ENCODE results near the gene CBFA2T3.

Gene CBFA2T3

GRCh38 chr16:88834670-88835069 is 142.3 kb downstream of the CBFA2T3 start:
- Histone ChIP-seq H2AFZ (no peak overlapping the region), H3K27ac (no peak overlapping the region), H3K27me3 (ENCODE audit: control insufficient read depth, insufficient read depth, low read length) (no peaks in the 10 kb centered on the region), H3K4me2 (ENCODE audit: low read length) (no peak overlapping the region), H3K79me2 (no peaks in the 10 kb centered on the region), H3K36me3 (ENCODE audit: control insufficient read depth, insufficient read depth, low read length) (no peaks in the 10 kb centered on the region), H3K9me3 (ENCODE audit: control insufficient read depth, low read length) (no peaks in the 10 kb centered on the region), H3K4me3 (ENCODE audit: low read depth, low read length) (no peak overlapping the region), H3K4me1 (no peaks in the 10 kb centered on the region), H3K9ac (no peak overlapping the region)
- no peak for TF ChIP-seq CTCF (IDR thresholded peaks at IDR 0.05)

- no peaks in the 10 kb centered on the region for H3K4me1 ChIP-seq
- no peak overlapping the region for H3K27ac ChIP-seq
Observed at GRCh38 chr16:88833086-88833485, 143.9 kb downstream of the CBFA2T3 start.

GRCh38 chr16:88831838-88832237 is 145.2 kb downstream of the CBFA2T3 start:
- H3K27ac ChIP-seq = no peak overlapping the region
- no peaks in the 10 kb centered on the region for H3K36me3 ChIP-seq (ENCODE audit: control insufficient read depth, insufficient read depth, low read length)
- H3K9ac ChIP-seq = no peak overlapping the region
- no peak overlapping the region for H2AFZ ChIP-seq
- no peak overlapping the region for H3K4me3 ChIP-seq (ENCODE audit: low read depth, low read length)
- no peak for TF ChIP-seq CTCF (IDR thresholded peaks at IDR 0.05)
- no peaks in the 10 kb centered on the region for H3K27me3 ChIP-seq (ENCODE audit: control insufficient read depth, insufficient read depth, low read length)
- H3K4me2 ChIP-seq (ENCODE audit: low read length) = no peak overlapping the region
- H3K9me3 ChIP-seq (ENCODE audit: control insufficient read depth, low read length) = no peaks in the 10 kb centered on the region
- H3K79me2 ChIP-seq = no peaks in the 10 kb centered on the region
- H3K4me1 ChIP-seq = no peaks in the 10 kb centered on the region

More at GRCh38 chr16:88833086-88833485, 143.9 kb downstream of the CBFA2T3 start:
- Histone ChIP-seq H3K9me3 (ENCODE audit: control insufficient read depth, low read length) (no peaks in the 10 kb centered on the region), H3K4me3 (ENCODE audit: low read depth, low read length) (no peak overlapping the region), H2AFZ (no peak overlapping the region), H3K36me3 (ENCODE audit: control insufficient read depth, insufficient read depth, low read length) (no peaks in the 10 kb centered on the region), H3K79me2 (no peaks in the 10 kb centered on the region), H3K9ac (no peak overlapping the region), H3K27me3 (ENCODE audit: control insufficient read depth, insufficient read depth, low read length) (no peaks in the 10 kb centered on the region), H3K4me2 (ENCODE audit: low read length) (no peak overlapping the region)
- TF ChIP-seq CTCF (IDR thresholded peaks at IDR 0.05) = no peak

GRCh38 chr16:88830783-88831182 is 146.2 kb downstream of the CBFA2T3 start:
- Histone ChIP-seq H3K9me3 (ENCODE audit: control insufficient read depth, low read length) (no peaks in the 10 kb centered on the region), H2AFZ (no peak overlapping the region), H3K4me3 (ENCODE audit: low read depth, low read length) (no peak overlapping the region), H3K27ac (no peak overlapping the region), H3K4me1 (no peaks in the 10 kb centered on the region), H3K27me3 (ENCODE audit: control insufficient read depth, insufficient read depth, low read length) (no peaks in the 10 kb centered on the region), H3K4me2 (ENCODE audit: low read length) (no peak overlapping the region), H3K79me2 (no peaks in the 10 kb centered on the region), H3K9ac (no peak overlapping the region), H3K36me3 (ENCODE audit: control insufficient read depth, insufficient read depth, low read length) (no peaks in the 10 kb centered on the region)
- TF ChIP-seq CTCF (IDR thresholded peaks at IDR 0.05) = no peak

- Histone ChIP-seq H3K9ac (no peak overlapping the region), H3K36me3 (ENCODE audit: control insufficient read depth, insufficient read depth, low read length) (no peaks in the 10 kb centered on the region), H3K4me2 (ENCODE audit: low read length) (no peak overlapping the region), H3K79me2 (no peaks in the 10 kb centered on the region), H3K27me3 (ENCODE audit: control insufficient read depth, insufficient read depth, low read length) (no peaks in the 10 kb centered on the region), H3K9me3 (ENCODE audit: control insufficient read depth, low read length) (no peaks in the 10 kb centered on the region), H3K4me1 (no peaks in the 10 kb centered on the region), H3K4me3 (ENCODE audit: low read depth, low read length) (no peak overlapping the region), H2AFZ (no peak overlapping the region), H3K27ac (no peak overlapping the region)
- TF ChIP-seq CTCF (IDR thresholded peaks at IDR 0.05) = no peak
Observed at GRCh38 chr16:88830258-88830657, 146.7 kb downstream of the CBFA2T3 start.

Data from parathyroid adenoma (tissue), 2 donors.